D341Med (cell line): ENCODE results near the gene TMEM129.
"Not testable (repeated sequence)": the region's sequence is repeated elsewhere in the genome, so short reads cannot be mapped to it uniquely, and the experiment has no call there.

ENCODE experiments used
- DNase-seq: peaks from one replicate; pipeline ENCODE4 v3.0.0; 2012; ENCODE audit warnings: low spot score

The TMEM129 gene

DNA sequence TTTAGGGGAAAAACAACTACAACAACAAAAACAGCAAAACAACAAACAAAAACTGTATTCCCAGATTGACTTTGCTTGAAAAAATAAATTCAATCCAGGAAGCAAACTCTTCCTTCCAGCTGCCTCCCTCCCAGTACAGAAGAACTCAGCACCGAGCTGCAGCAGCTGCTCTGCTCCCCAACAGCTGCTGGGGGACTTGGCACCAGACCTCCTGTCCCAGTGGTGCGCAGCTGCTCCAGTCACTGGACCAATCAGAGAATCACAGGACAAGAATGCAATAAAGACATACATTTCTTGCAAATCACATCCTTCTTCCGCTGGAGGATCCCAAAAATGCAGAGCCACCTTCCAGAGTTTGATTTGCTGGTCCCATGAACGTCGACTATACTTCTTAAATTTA, 25.2 kb downstream of the TMEM129 start:
- peak; percentile 62 for DNase-seq

DNA sequence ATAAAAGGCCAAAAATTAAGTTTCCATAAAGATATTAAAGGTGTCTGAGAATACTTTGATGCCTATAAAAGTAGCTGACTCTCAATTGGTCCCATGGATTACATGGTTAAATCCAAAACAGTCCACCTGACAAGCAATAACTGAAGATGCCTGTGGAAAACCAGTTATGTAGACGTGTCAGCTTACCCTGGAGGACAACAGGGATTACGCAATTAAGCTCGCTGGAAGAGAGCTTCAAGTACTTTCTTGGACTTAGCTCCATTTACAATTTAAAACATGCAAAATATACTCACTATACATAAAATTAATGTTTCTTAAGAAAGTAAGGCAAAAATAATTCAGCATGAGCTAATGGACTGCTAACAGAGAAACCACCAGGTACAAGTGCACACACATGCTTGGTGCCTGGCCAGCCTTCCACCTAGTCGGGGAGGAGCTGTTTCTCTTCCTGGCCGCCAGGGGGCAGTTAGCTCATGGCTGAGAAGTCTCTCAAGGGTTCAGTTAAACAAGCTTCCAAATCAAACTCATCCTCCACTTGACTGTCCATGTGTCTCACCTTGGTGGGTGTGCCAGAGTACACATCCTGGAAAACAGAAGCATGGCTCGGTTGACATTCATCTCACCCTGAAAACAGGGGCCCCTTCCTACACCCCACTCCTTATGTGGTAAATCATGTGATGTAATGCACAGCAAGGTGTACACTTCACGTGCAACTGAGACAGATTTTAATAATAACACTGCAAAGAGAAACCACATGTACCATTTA, 27.8 kb downstream of the TMEM129 start:
- DNase-seq = peak; percentile 81

DNA sequence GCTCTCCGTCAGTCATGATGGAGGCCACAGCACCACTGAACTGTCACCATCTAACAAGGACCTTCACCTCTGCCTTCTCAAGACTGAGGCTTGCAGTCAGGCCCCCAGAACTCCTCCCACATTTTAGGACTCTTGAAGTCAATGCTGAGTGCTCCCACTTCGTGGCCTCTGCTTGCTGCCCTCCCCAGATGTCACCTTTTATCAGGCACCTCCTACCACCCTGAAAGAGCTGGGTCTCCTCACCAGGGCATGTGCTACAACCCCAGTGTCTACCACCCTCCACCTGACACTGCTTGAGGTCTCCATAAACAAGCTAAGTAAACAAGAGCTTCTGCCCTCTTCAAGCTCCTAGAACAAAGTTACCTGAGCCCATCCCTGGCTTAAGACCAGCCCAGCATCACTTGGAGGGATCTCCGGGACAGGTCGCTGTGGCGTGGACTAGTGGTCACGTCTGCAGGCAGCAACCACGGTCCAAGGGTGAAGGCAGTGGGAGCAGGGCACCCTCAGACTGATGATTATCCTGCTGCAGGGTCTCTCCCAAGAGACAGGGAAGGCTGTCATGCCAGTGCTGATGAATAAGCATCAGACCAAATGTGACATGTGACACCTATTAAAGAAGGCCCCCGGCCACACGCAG, 29.3 kb downstream of the TMEM129 start:
- DNase-seq = no peak

DNA sequence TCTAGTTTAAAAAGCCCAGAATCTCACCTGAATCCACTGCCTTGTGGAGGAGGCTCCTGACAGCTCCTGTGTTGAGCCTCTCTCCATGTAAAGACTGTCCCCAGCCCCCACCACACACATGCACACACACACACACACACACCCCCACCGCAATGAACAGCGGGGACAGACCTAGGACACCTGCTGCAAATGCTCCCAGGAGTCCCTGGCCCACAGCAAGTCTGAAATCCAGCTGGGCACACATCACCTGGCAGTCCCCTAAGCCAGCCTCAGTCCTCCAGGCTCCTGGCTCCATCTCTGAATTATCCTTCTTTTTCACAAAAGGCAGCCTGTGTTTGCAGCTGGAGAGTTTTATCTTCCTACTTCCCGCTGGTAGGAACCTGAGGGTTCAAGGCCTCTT, 30.4 kb downstream of the TMEM129 start:
- DNase-seq = no peak

DNA sequence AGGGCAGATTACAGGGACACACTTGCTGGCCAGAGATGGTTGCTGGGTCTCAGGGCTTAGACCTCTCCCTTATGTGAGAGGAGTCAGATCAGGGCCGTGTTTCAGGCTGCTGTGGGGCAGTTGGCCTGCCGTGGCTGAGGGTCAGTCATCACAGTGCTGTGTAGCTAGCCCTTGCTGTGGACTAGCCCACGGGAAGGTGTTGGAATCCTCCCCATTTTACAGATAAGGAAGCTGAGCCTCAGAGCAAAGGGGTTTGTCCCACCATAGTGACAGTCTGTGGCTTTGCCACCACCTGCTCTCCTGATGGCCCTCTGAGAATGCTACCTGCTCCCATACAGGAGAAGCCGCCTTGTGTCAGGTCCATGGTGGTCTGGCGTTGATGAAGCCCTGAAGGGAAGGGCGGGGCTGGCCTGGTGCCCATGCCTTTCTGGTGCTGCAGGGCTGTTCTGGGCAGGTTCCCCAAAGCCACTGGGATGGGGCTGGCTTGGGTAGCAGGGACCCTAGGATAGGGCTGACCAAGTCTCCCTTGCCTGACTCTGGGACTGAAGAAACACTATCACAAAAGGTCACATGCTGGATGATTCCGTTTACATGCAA, 34.6 kb downstream of the TMEM129 start:
- DNase-seq = no peak

DNA sequence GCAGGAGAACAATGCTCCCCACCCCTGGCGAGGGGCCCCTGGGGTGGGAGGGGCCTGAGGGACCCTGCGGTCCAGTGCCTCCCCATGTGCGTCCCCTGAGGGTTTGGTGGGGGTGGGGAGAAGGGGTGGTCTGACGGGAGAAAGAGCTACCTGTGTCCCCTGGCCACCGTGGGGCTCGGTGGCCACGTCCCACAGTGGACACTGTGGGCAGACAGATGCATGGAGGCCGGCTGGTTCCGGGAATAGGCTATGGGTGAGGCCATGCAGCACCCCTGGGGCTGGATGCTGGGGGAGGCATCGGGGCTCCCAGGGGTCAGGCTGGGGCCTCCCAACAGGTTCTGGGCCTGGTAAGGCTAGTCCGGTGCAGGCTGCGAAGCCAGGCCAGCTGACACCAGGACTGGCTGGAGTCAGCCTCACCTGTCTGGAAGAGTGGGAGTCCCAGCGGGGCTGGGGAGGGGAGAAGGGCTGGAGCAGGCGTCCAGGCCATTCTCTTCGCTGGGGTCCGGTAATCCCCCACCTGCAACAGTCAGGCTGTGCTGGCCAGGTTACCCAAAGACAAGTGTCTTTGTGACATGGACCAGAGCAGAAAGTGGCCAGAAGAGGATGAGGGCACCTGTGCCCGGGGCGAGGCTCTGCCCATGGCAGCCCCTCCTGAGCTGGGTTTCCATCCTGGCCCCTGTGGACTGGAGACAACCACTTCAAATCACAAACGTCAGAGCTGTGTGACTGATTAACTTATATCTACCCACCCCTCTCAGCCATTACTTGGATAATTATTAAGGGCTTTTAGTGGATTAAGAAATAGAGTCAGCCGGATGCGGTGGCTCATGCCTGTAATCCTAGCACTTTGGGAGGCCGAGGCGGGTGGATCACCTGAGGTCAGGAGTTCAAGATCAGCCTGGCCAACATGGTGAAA, 35.6 kb downstream of the TMEM129 start:
- DNase-seq = peak; percentile 74

DNA sequence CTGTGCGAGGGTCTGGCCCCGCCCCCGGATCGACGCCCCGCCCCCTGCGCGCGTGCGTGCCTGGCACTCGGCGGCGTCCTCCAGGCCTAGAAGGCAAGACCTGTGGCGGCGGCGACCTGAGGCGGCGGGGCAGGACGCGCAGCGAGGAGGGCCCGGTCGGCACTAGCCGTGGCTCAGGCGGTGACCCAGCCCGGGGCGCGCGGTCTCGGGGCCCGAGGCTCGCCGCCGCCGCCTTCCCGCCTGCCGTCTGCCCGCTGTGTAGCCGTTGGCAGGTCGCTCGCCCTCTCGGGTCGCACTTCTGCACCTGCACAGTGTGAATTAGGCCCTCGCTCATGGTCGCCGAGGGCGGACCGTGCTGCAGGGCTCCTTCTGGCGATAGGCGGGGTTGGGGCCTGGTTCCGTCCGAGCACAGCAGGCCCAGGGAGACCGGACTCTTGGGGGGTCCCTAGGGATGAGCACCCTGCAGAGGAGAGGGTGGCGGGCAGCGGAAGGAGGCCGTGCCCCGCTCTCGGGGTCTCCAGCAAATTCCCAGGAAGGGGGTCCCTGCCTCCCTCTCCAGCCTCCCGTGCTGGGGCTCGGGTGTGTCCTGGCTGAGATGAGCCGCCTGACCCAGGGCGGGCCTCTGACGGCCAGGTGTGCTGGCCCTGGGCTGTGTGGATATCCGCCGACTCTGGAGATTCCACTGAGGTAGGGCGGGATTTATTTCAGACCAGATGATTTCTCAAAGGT, 36.5 kb downstream of the TMEM129 start:
- no peak for DNase-seq

DNA sequence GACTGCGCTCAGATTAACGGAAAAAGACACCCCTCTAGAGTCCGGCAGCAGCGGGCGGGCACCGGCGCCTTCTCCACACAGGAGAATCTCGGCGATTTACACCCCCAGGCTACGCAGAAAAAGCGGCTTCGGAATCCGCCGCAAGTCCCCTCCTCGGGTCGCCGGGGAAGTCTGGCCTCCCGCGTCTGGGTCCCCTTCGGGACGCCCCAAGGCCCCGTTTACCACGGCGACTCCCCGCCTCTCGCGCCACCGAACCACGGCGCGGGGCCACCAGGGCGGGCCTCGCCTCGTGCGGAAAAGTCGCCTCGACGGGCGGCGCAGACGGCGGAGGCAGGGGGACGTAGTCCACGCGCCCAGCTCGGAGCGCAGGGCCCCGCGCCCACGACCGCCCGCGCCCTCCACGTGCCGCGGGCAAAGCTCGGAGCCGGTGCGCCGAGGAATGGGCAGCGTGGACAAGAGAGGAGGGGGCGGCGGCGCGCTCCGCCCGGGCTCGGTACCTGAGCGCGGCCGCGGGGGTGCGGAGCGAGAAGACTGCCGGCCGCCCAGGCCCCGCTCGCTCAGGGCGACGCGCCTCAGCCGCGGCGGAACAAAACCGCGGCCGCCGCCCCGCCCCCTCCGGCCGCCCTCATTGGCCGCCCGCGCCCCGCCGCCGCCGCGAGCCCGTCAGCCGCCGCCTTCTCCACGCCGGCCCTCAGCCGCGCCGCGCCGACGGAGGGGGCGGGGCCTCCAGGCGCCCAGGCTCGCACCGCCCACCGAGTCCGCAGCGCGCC, 37.2 kb downstream of the TMEM129 start, which contains the start of gene FAM53A:
Gene FAM53A (minus strand): TSS at position 578 of the 770 bp plus-strand sequence. CDS start 15,572 bp downstream, outside the sequence.
- peak; percentile 97 for DNase-seq

DNA sequence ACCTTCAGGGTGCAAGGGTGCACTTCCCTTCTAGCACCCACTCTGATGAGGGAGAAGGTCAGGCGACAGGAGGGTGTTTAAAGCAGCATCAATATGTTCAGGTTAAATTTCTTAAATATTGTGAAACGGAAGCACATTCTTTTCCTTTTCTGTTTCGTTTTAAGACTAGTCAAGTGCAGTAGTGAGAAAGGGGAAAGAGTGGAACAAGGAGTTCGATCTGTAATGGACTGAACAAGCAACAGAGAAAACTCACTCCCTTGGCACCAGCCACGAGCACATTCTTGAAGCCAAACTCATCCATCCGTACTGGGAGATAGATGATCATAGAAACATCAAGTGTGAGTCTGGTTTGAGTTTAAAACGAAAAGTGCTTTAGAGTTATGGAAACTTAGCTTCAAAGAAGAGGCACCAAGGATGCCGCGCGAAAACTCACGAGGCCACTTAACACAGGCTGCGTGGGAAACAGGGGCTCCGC, 37.8 kb downstream of the TMEM129 start:
- no peak for DNase-seq

DNA sequence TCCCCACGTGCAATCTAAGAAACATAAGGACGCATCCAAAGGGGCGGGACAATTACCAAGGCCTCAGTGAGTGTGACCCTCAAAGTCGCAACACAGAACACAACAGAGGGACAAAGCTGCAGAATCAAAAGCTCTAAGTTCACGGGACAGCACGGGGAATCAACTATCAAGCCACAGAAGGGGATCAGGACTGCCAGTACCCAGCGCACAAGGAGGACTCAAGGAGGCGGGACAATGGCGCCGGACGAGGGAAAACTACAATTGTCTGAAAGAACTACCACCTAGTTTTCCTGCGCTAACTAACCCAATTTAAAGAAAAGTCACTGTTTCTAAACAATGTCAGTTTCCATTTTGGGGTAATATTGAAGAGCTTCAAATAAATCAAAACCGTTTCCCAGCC, 38.3 kb downstream of the TMEM129 start:
- no peak for DNase-seq

DNA sequence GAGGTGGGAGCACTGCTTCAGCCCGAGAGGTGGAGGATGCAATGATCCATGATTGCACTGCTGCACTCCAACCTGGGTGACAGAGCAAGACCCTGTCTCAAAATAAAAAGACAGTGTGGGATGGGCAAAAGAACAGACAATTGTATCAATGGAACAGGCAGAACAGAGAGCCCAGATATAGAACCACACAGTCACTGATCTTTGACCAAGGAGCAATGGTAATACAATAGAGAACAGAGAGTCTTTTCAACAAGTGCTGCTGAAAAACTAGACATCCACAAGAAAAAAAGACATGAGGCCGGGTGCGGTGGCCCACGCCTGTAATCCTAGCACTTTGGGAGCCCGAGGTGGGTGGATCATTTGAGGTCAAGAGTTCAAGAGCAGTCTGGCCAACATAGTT, 42.9 kb downstream of the TMEM129 start:
- no peak for DNase-seq

DNA sequence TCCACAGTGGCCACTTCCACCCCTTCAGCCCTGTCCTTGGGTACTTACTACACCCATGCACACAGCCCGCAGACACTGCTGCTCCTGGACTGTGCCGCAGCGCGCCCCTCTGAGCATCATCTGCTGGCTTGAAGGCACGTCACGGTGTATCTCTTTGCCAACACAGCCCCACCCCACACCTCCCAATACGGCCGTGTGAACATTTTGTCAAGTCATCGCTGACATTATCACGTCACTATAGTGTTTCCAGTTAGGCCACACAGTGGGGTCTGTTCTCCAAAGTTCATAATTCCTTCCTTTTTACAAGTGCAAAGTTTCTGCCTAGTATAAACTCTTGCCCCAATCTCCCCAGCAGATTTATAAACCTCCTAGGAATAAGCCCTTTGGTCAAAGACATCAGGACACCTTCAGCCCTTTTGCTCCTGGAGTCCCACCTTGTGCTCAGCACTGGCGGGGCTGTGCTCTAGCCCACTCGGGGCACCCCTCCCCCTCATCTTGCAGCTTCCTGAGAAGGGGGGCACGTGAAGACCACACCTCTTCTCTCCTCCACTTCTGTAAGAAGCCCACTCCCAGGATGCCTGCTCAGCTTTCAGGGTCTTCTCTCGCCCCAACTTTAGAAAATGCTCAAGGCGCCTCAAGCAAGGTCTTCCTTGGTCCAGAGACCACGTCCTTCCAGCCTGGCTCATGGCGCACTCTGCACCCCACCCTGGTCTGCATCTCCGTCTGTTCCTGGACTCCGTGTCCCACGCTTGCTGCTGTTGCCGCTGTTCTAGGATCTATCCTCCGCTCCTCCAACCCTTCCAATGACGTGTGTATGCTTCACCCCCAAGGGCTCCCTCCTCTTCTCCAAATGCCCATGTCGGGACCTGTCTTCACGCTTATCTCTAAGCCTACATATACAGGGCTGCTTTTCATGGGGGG, 44.3 kb downstream of the TMEM129 start:
- no peak for DNase-seq

DNA sequence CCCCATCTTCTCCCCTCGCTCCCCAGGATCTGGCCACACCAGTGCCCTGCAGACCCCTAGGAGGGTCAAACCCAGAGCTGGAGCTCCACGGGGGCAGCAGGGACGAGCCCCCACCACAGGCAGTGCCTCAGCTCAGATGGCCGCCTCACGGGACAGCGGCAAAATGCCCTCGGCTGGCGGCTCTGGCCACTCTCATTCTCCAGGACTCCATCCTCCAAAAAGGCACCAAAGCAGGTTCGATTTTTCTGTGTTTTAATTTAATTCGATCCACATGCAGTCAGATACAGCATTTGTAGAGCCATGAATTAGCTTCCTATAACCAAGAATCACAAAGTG, 45.4 kb downstream of the TMEM129 start:
- no peak for DNase-seq

DNA sequence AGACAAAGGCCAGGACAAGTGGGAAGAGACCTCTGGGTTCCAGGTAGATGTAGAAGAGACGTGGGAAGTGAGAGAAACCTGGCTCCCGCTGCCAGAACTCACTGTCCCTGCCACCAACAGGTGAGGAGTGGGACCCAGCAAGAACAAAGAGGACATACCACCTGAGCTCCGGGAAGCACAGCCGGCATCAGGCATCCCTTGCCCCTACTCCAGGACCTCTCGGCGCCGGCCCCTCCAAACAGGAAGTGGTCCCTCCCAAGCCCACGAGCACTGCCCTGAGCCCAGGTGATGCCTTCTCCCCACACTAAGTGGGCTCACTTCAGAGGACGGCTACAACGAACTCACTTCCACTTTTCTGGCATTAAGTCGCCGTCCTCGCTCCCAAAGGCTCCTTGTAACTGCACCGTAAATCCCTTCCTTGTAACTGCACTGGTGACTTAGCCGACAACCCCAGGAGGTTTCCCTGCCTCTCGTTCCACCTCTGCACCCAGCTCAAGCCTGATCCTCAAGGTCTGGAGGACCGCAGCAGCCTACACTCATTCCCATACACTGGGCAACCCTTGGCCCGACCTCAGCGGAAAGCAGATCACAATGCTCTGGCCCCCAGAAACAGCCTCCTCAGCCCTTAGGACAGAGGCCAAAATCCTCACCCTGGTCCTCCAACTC, 45.9 kb downstream of the TMEM129 start:
- no peak for DNase-seq

DNA sequence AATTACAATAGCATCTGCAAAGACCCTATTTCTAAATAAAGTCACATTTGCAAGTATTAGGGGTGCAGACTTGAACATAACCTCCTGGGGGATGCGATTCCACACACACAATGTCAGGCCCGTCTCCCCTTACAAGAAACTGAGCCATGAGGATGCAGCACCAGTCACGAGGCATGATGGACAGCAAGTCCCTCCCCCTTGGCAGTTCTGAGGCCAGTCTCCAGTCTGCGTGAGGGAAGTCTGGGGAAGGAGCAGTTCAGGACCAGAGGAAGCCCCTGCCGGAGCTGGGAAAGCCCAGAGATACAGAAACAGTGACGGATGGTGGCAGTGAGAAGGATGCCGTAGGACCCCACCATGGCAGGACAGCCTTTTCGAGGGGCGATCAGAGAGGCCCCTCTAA, 46.4 kb downstream of the TMEM129 start:
- DNase-seq = no peak

DNA sequence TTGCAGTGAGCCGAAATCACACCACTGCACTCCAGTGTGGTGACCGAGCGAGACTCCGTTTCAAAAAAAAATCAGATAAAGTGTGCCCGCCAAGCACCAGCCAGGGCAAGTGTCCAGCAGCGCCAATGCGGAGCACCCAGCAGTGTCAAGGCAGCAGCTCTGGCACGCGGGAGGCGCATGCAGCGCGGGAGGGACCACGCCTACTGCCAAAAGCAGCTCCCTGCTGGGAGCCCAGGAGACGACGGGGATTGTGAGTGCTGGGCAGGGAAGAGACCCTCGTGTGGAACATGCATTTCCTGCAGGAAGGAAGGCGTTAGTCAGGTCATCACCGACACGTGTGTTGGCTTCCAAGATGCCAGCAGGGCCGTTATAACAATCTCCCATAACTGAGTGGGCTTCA, 47.5 kb downstream of the TMEM129 start:
- DNase-seq = no peak

DNA sequence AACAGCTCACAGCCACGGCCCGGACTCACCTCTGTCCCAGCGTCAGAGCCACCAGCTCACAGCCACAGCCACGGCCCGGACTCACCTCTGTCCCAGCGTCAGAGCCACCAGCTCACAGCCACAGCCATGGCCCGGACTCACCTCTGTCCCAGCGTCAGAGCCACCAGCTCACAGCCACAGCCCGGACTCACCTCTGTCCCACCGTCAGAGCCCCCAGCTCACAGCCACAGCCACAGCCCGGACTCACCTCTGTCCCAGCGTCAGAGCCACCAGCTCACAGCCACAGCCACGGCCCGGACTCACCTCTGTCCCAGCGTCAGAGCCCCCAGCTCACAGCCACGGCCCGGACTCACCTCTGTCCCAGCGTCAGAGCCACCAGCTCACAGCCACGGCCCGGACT, 50.1 kb downstream of the TMEM129 start:
- not testable (repeated sequence) for DNase-seq

DNA sequence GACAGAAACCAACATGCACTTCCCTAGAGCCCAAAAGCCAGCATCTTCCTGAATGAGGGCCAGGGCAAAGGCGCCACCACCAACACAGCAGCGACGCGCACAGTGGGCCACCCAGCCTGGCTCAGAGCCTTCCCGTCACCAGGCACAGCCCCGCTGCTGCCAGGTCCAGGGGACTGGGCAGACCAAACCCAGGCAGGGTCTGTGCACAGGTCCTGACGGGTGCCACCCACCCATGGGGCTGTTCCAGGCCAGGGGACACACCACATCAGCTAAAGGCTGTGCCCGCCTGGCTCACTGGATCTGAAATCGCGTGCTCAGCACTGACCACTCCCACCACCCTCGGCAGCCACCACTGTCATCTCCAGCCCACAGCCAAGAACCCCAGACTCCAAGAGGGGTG, 50.8 kb downstream of the TMEM129 start:
- no peak for DNase-seq

DNA sequence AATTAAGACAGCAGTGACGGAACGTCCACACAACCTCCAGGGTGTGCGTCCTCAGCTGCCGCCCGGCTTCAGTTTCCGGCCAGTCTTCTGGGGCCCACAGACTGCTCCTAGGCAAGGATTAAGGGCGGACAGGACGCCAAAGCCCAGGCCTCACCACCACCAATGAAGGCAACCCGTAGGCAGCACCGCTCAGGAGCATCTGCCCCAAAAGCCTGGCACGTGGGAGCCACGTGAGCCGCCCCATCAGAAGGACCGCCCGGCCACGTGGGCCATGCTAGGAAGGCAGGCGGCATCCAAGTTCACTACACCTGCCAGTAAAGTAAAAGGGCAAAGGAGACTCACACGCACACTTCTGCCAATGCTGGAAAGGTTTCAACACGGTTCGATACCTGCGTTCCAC, 51.3 kb downstream of the TMEM129 start:
- DNase-seq = no peak
